ENCODE results near the gene SKAP1. TPM values are rescaled to one million over a fixed set of nuclear protein-coding genes. Genes with fewer than 3 reads are reported as not detected.
"Not testable (repeated sequence)": the region's sequence is repeated elsewhere in the genome, so short reads cannot be mapped to it uniquely, and the experiment has no call there.

The SKAP1 gene
- total and polyA plus RNA-seq, 8 donors: 1.2 to 3.0 (median 1.8) TPM

- no peak overlapping the region for H3K4me3 ChIP-seq
- H3K36me3 ChIP-seq: no peaks in the 10 kb centered on the region
- TF ChIP-seq CTCF (IDR thresholded peaks at IDR 0.05): no peak
- intact Hi-C loops (cut with DNase I): no loop called here
- ATAC-seq (no peak), DNase-seq (no peak)
- peaks cover 0 to 76% of the 10 kb centered on the region in 2 donors for H3K27me3 ChIP-seq
- no peaks in the 10 kb centered on the region for H3K4me1 ChIP-seq
- H3K9me3 ChIP-seq: no peaks in the 10 kb centered on the region
- H3K27ac ChIP-seq: no peak overlapping the region
Measured at GRCh38 chr17:48373883-48374282, 56.1 kb downstream of the SKAP1 start.

- intact Hi-C loops (cut with DNase I): no loop called here
- H3K4me1 ChIP-seq: no peaks in the 10 kb centered on the region
- no peak for DNase-seq
- H3K27me3 ChIP-seq: peaks cover 0 to 75% of the 10 kb centered on the region in 2 donors
- H3K36me3 ChIP-seq: no peaks in the 10 kb centered on the region
- no peak for TF ChIP-seq CTCF (IDR thresholded peaks at IDR 0.05)
- H3K4me3 ChIP-seq: no peak overlapping the region
- H3K27ac ChIP-seq: no peak overlapping the region
- no peaks in the 10 kb centered on the region for H3K9me3 ChIP-seq
- no peak for ATAC-seq
Measured at GRCh38 chr17:48373130-48373830, 56.7 kb downstream of the SKAP1 start.

GRCh38 chr17:48368967-48369366 lies 61.0 kb downstream of the SKAP1 start:
- H3K4me1 ChIP-seq, H3K9me3 ChIP-seq, ATAC-seq, H3K27ac ChIP-seq, DNase-seq, H3K36me3 ChIP-seq, H3K4me3 ChIP-seq: not testable (repeated sequence)
- intact Hi-C loops (cut with DNase I): loop anchor here in 1 of 2 donors (10.0 kb wide), 1 partner anchor 106 kb away; no protein-coding TSS in a partner anchor
- peaks cover 0 to 77% of the 10 kb centered on the region in 2 donors for H3K27me3 ChIP-seq

- Histone ChIP-seq H3K27ac (no peak overlapping the region), H3K27me3 (peaks cover 0 to 78% of the 10 kb centered on the region in 2 donors), H3K9me3 (no peaks in the 10 kb centered on the region), H3K36me3 (no peaks in the 10 kb centered on the region), H3K4me3 (no peak overlapping the region), H3K4me1 (no peaks in the 10 kb centered on the region)
- DNase-seq (no peak), ATAC-seq (no peak)
- no peak for TF ChIP-seq CTCF (IDR thresholded peaks at IDR 0.05)
- intact Hi-C loops (cut with DNase I): loop anchor here in 1 of 2 donors (10.0 kb wide), 1 partner anchor 106 kb away; no protein-coding TSS in a partner anchor
Measured at GRCh38 chr17:48368352-48368908, 61.6 kb downstream of the SKAP1 start.

GRCh38 chr17:48363161-48363560 lies 66.9 kb downstream of the SKAP1 start:
- ATAC-seq (no peak), DNase-seq (no peak)
- H3K27me3 ChIP-seq: peaks cover 10 to 68% of the 10 kb centered on the region in 2 donors
- H3K9me3 ChIP-seq: no peaks in the 10 kb centered on the region
- intact Hi-C loops (cut with DNase I): loop anchor here in 1 of 2 donors (10.0 kb wide), 1 partner anchor 112 kb away; no protein-coding TSS in a partner anchor
- no peak for TF ChIP-seq CTCF (IDR thresholded peaks at IDR 0.05)
- no peak overlapping the region for H3K4me3 ChIP-seq
- H3K27ac ChIP-seq: no peak overlapping the region
- no peaks in the 10 kb centered on the region for H3K4me1 ChIP-seq
- no peaks in the 10 kb centered on the region for H3K36me3 ChIP-seq

- intact Hi-C loops (cut with DNase I): loop anchor here in 1 of 2 donors (10.0 kb wide), 1 partner anchor 114 kb away; no protein-coding TSS in a partner anchor
- ATAC-seq: not testable (repeated sequence)
Measured at GRCh38 chr17:48360861-48361633, 69.0 kb downstream of the SKAP1 start.

More at GRCh38 chr17:48360861-48361633, 69.0 kb downstream of the SKAP1 start:
- not testable (repeated sequence) for H3K36me3 ChIP-seq, H3K4me1 ChIP-seq, H3K27ac ChIP-seq, H3K9me3 ChIP-seq, DNase-seq, H3K4me3 ChIP-seq
- peaks cover 19 to 70% of the 10 kb centered on the region in 2 donors for H3K27me3 ChIP-seq
